ENCODE data around the gene KLHL4.
"Not testable (repeated sequence)": the region's sequence is repeated elsewhere in the genome, so short reads cannot be mapped to it uniquely, and the experiment has no call there.

Gene KLHL4

GRCh38 chrX:87663421-87663820 is 145.8 kb downstream of the KLHL4 start:
- DNase-seq: no peak

- DNase-seq: no peak
Measured at GRCh38 chrX:87664381-87664780, 146.8 kb downstream of the KLHL4 start.

DNA sequence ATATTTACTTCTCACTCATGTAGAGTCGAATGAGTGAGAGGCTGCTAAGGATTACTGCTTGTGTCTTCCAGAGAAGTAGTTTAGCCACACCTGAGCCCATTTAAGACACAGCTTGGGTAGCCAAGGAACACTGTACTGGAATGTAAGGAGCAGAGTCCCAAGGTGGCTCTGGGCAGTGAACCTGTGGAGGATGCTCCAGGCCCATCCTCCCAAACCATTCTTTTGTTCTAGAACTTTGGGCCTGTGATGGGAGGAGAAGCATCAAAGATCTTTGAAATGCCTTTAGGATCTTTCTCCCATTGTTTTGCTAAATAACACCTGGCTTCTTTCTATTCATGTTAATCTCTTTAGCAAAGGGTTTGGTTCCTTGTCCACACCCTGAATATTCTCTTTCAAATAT is 162.2 kb downstream of the KLHL4 start:
- DNase-seq: no peak

DNA sequence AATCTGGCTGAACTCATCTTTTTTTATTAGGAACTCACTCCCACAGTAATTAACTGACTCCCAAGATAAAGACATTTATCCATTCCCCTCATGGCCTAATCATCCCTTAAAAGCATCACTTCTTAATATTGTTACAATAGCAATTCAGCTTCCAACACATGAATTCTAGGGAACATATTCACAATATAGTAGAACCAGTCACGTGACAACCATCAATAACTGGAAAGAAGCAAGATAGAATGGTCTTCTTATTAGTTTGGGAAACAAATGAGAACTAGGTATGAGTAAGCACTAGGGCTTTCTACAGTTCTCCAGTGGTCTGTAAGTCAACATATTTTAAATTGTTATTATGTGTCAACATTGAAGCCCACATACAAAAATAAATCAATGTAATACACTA is 170.1 kb downstream of the KLHL4 start:
- no peak for DNase-seq

DNA sequence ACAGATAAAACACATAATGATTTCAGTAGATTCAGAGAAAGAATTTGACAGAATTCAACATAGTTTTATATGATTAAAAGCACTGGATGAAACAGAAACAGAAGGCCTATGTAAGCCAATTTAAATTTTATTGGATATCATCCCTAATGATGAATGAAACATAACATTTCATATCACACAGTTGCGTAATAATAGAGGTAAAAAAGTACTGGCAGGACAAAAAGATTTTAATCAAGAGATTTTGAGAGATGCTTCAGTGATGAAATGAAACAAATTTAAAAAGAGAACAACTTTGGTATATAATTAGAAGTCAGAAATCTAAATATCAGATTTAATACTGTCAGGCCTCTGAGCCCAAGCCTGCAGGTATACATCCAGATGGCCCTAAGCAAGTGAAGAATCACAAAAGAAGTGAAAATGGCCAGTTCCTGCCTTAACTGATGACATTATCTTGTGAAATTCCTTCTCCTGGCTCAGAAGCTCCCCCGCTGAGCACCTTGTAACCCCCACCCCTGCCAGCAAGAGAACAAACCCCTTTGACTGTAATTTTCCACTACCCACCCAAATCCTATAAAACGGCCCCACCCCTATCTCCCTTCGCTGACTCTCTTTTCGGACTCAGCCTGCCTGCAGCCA is 170.6 kb downstream of the KLHL4 start:
- DNase-seq: not testable (repeated sequence)

- not testable (repeated sequence) for DNase-seq
Measured at GRCh38 chrX:87689218-87689617, 171.6 kb downstream of the KLHL4 start.

GRCh38 chrX:87693204-87693603 is 175.6 kb downstream of the KLHL4 start:
- no peak for DNase-seq

GRCh38 chrX:87697409-87697808 is 179.8 kb downstream of the KLHL4 start:
- DNase-seq: no peak

GRCh38 chrX:87702795-87703194 is 185.2 kb downstream of the KLHL4 start:
- DNase-seq: no peak

GRCh38 chrX:87703469-87703868 is 185.9 kb downstream of the KLHL4 start:
- not testable (repeated sequence) for DNase-seq

DNA sequence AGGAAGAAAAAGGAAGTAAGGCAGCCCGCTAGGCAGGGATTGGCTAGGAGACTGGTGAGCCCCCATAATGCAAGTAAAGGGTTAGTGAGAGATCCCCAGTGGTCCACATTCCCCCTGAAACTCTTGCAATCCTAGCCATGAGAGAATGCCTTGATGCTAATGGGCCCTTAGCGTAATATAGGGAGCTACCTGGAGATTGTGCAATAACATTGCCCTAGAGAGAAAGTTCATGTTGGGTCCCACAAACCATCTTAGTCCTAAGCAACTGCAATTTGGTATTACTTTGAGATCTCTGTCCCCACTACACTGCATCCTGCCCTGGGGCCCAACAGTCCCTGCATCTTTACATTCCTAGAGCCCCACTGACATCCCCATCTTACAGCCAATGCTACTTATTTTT is 188.5 kb downstream of the KLHL4 start:
- no peak for DNase-seq

- DNase-seq: no peak
Measured at GRCh38 chrX:87710580-87710979, 193.0 kb downstream of the KLHL4 start.
